ENCODE measurements around the gene LMX1B. TPM values are rescaled to one million over a fixed set of nuclear protein-coding genes. Genes with fewer than 3 reads are reported as not detected.

The LMX1B gene
- total RNA-seq, 1 donor from 2014 or later: 1.3 TPM

- Histone ChIP-seq H3K4me3 (no peak overlapping the region), H3K27me3 (ENCODE audit: low read depth) (peaks cover 88% of the 10 kb centered on the region), H3K27ac (replicated peaks) (no peak overlapping the region), H3K36me3 (no peaks in the 10 kb centered on the region), H3K9me3 (replicated peaks) (no peaks in the 10 kb centered on the region), H3K4me1 (peaks cover 1% of the 10 kb centered on the region)
- intact Hi-C loops (cut with micrococcal nuclease): loop anchor here (10.0 kb wide), 1 partner anchor 74 kb away; the partner anchor contains the start of gene LMX1B
- DNase-seq: no peak
- no peak for TF ChIP-seq CTCF (IDR thresholded peaks at IDR 0.05; ENCODE audit: borderline replicate concordance)
These were observed 74.9 kb downstream of the LMX1B start for GRCh38 chr9:126688617-126689016.

- H3K27ac ChIP-seq (replicated peaks): no peak overlapping the region
- TF ChIP-seq CTCF (IDR thresholded peaks at IDR 0.05; ENCODE audit: borderline replicate concordance): no peak
- no peaks in the 10 kb centered on the region for H3K36me3 ChIP-seq
- no peaks in the 10 kb centered on the region for H3K9me3 ChIP-seq (replicated peaks)
- intact Hi-C loops (cut with micrococcal nuclease): loop anchor here (10.0 kb wide), 1 partner anchor 74 kb away; the partner anchor contains the start of gene LMX1B
- no peak for DNase-seq
- H3K4me3 ChIP-seq: no peak overlapping the region
- no peaks in the 10 kb centered on the region for H3K4me1 ChIP-seq
- peaks cover 84% of the 10 kb centered on the region for H3K27me3 ChIP-seq (ENCODE audit: low read depth)
These were observed 75.5 kb downstream of the LMX1B start for GRCh38 chr9:126689027-126689825.

- peak; percentile 77 for TF ChIP-seq CTCF (IDR thresholded peaks at IDR 0.05; ENCODE audit: borderline replicate concordance)
- Histone ChIP-seq H3K27ac (replicated peaks) (no peak overlapping the region), H3K4me1 (no peaks in the 10 kb centered on the region), H3K36me3 (no peaks in the 10 kb centered on the region), H3K4me3 (no peak overlapping the region), H3K9me3 (replicated peaks) (no peaks in the 10 kb centered on the region), H3K27me3 (ENCODE audit: low read depth) (peaks cover 83% of the 10 kb centered on the region)
- intact Hi-C loops (cut with micrococcal nuclease): no loop called here
- DNase-seq: peak; percentile 59
These were observed 76.8 kb downstream of the LMX1B start for GRCh38 chr9:126690431-126691051.

GRCh38 chr9:126692041-126692758 lies 78.5 kb downstream of the LMX1B start:
- H3K27me3 ChIP-seq (ENCODE audit: low read depth): peaks cover 77% of the 10 kb centered on the region
- no peaks in the 10 kb centered on the region for H3K9me3 ChIP-seq (replicated peaks)
- H3K36me3 ChIP-seq: no peaks in the 10 kb centered on the region
- no peaks in the 10 kb centered on the region for H3K4me1 ChIP-seq
- H3K27ac ChIP-seq (replicated peaks): no peak overlapping the region
- intact Hi-C loops (cut with micrococcal nuclease): no loop called here
- no peak overlapping the region for H3K4me3 ChIP-seq
- TF ChIP-seq CTCF (IDR thresholded peaks at IDR 0.05; ENCODE audit: borderline replicate concordance): no peak
- no peak for DNase-seq

- intact Hi-C loops (cut with micrococcal nuclease): no loop called here
- Histone ChIP-seq H3K27me3 (ENCODE audit: low read depth) (peaks cover 70% of the 10 kb centered on the region), H3K36me3 (no peaks in the 10 kb centered on the region), H3K4me1 (no peaks in the 10 kb centered on the region), H3K9me3 (replicated peaks) (no peaks in the 10 kb centered on the region), H3K27ac (replicated peaks) (no peak overlapping the region), H3K4me3 (no peak overlapping the region)
- no peak for DNase-seq
- no peak for TF ChIP-seq CTCF (IDR thresholded peaks at IDR 0.05; ENCODE audit: borderline replicate concordance)
These were observed 79.2 kb downstream of the LMX1B start for GRCh38 chr9:126692759-126693427.
